PC-9 (cell line): ENCODE measurements around the gene ACAP3. TPM values are rescaled to one million over a fixed set of nuclear protein-coding genes. Genes with fewer than 3 reads are reported as not detected.

ENCODE experiments used
- BruUV-seq: library from RNA; stranded (reverse); fragments of 400-500 nt; replicated peaks from 2 replicates; lab custom pipeline; 2021; lab: Mats Ljungman, UMichigan
- CTCF ChIA-PET: fragments of 300-600 bp; sonication (Branson Sonifier 250); formaldehyde crosslinking; loops from one replicate; lab custom pipeline; 2022; ENCODE audit warnings: antibody characterized with exemption; lab: Charles Lee
- POLR2A ChIA-PET: fragments of 300-600 bp; sonication (Branson Sonifier 250); formaldehyde crosslinking; loops from one replicate; lab custom pipeline; 2022; ENCODE audit warnings: antibody characterized with exemption; ENCODE audit not compliant: unreplicated experiment; lab: Charles Lee
- DNase-seq, 2 experiments: peaks; one replicate each; pipeline versions ENCODE4 v3.0.0 to v3.0.0-alpha.2; 2015 to 2022; ENCODE audit warnings: mixed read lengths in 1 of 2
- H2AFZ ChIP-seq: fragments of 200-600 bp; sonication (generic); 2 replicates; pipeline ENCODE4 v1.8.1; 2017; ENCODE audit warnings: antibody characterized with exemption
- H3F3A ChIP-seq: fragments of 200-600 bp; sonication (generic); 2 replicates; pipeline ENCODE4 v1.8.1; 2017; ENCODE audit warnings: antibody characterized with exemption, mild to moderate bottlenecking, low read depth; ENCODE audit not compliant: insufficient read depth
- H3K27ac ChIP-seq: fragments of 200-600 bp; sonication (generic); 2 replicates; pipeline ENCODE4 v1.6.1; 2016; ENCODE audit warnings: mixed run types
- H3K27me3 ChIP-seq: fragments of 200-600 bp; sonication (generic); 2 replicates; pipeline ENCODE4 v1.6.1; 2016; ENCODE audit warnings: low read depth, mixed run types; ENCODE audit not compliant: insufficient read depth
- H3K36me3 ChIP-seq: fragments of 200-600 bp; sonication (generic); 2 replicates; pipeline ENCODE4 v1.6.1; 2016; ENCODE audit warnings: low read depth, mixed run types
- H3K4me1 ChIP-seq: fragments of 200-600 bp; sonication (generic); replicated peaks from 2 replicates; pipeline ENCODE4 v1.6.1; 2016; ENCODE audit warnings: mixed run types; ENCODE audit not compliant: insufficient read depth
- H3K4me2 ChIP-seq: fragments of 200-600 bp; sonication (generic); 2 replicates; pipeline ENCODE4 v1.6.1; 2017; ENCODE audit warnings: mixed run types
- H3K4me3 ChIP-seq: fragments of 200-600 bp; sonication (generic); 2 replicates; pipeline ENCODE4 v1.6.1; 2016; ENCODE audit warnings: mixed run types
- H3K79me2 ChIP-seq: fragments of 200-600 bp; sonication (generic); 2 replicates; pipeline ENCODE4 v1.6.1; 2017; ENCODE audit warnings: low read depth, mixed run types
- H3K9me2 ChIP-seq: fragments of 200-600 bp; sonication (generic); 2 replicates; pipeline ENCODE4 v1.8.1; 2017; ENCODE audit warnings: mild to moderate bottlenecking; ENCODE audit not compliant: insufficient read depth
- H3K9me3 ChIP-seq: fragments of 200-600 bp; sonication (generic); 2 replicates; pipeline ENCODE4 v1.8.1; 2016; ENCODE audit warnings: low read depth; ENCODE audit not compliant: insufficient read depth
- H4K20me1 ChIP-seq: fragments of 200-600 bp; sonication (generic); 2 replicates; pipeline ENCODE4 v1.8.1; 2017; ENCODE audit not compliant: insufficient read depth
- CTCF ChIP-seq: fragments of 200-600 bp; sonication (generic); conservative IDR thresholded peaks from 2 replicates; pipeline ENCODE4 v1.6.1; 2017; ENCODE audit warnings: mixed run types, antibody characterized with exemption, mild to moderate bottlenecking, moderate library complexity
- EZH2 ChIP-seq: fragments of 200-600 bp; sonication (generic); IDR thresholded peaks from 2 replicates; pipeline ENCODE4 v1.8.0; 2017; ENCODE audit warnings: antibody characterized with exemption, low read depth
- intact Hi-C: fragments of 100-400 bp; cut with micrococcal nuclease; formaldehyde crosslinking; loops from one replicate; pipeline ENCODE4 v1.10.0; 2022; ENCODE audit not compliant: unreplicated experiment
- total RNA-seq: library from RNA; stranded (reverse); gene quantifications from 2 replicates; pipeline ENCODE4 v1.2.3, GENCODE V29; 2021

The ACAP3 gene
- total RNA-seq, 1 experiment from 2014 or later = 54.8 TPM

DNA sequence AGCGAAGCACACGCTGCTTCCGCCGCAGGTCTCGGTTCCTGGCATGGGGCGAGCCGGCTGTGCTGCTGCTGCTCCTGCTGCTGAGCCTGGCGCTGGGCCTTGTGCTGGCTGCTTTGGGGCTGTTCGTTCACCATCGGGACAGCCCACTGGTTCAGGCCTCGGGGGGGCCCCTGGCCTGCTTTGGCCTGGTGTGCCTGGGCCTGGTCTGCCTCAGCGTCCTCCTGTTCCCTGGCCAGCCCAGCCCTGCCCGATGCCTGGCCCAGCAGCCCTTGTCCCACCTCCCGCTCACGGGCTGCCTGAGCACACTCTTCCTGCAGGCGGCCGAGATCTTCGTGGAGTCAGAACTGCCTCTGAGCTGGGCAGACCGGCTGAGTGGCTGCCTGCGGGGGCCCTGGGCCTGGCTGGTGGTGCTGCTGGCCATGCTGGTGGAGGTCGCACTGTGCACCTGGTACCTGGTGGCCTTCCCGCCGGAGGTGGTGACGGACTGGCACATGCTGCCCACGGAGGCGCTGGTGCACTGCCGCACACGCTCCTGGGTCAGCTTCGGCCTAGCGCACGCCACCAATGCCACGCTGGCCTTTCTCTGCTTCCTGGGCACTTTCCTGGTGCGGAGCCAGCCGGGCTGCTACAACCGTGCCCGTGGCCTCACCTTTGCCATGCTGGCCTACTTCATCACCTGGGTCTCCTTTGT, 26.0 kb upstream of the ACAP3 start:
- TF ChIP-seq EZH2 = no peak
- BruUV-seq = no TSS peak
- H3K27ac ChIP-seq = no peak overlapping the region
- peaks cover 17% of the 10 kb centered on the region for H3K4me1 ChIP-seq
- no peaks in the 10 kb centered on the region for H3K9me3 ChIP-seq
- ChIA-PET POLR2A (no interaction called here), CTCF (no interaction called here)
- H4K20me1 ChIP-seq = peaks cover 9% of the 10 kb centered on the region
- H3K36me3 ChIP-seq = no peaks in the 10 kb centered on the region; the same call in 1 of the 2 replicates
- DNase-seq = no peak
- no peak overlapping the region for H3K4me3 ChIP-seq
- H3K27me3 ChIP-seq = no peaks in the 10 kb centered on the region
- H3F3A ChIP-seq = peaks cover 34% of the 10 kb centered on the region; the same call in 1 of the 2 replicates
- H3K4me2 ChIP-seq = no peak overlapping the region
- intact Hi-C loops = no loop called here
- no peaks in the 10 kb centered on the region for H3K79me2 ChIP-seq
- no peaks in the 10 kb centered on the region for H3K9me2 ChIP-seq
- no peak overlapping the region for H2AFZ ChIP-seq

GRCh38 chr1:1332774-1333480, 25.2 kb upstream of the ACAP3 start:
- H3K27me3 ChIP-seq = no peaks in the 10 kb centered on the region
- ChIA-PET CTCF (no interaction called here), POLR2A (no interaction called here)
- BruUV-seq = no TSS peak
- no peaks in the 10 kb centered on the region for H3K36me3 ChIP-seq
- H3K4me3 ChIP-seq = no peak overlapping the region
- no peaks in the 10 kb centered on the region for H3K9me3 ChIP-seq
- no peak overlapping the region for H2AFZ ChIP-seq
- peaks cover 9% of the 10 kb centered on the region for H4K20me1 ChIP-seq
- H3K4me2 ChIP-seq = no peak overlapping the region
- no peak for DNase-seq
- peaks cover 17% of the 10 kb centered on the region for H3K4me1 ChIP-seq
- no peak overlapping the region for H3K27ac ChIP-seq
- intact Hi-C loops = no loop called here
- no peaks in the 10 kb centered on the region for H3K79me2 ChIP-seq
- H3K9me2 ChIP-seq = no peaks in the 10 kb centered on the region
- H3F3A ChIP-seq = peaks cover 38% of the 10 kb centered on the region; the same call in 1 of the 2 replicates
- no peak for TF ChIP-seq EZH2
- TF ChIP-seq CTCF = no peak

DNA sequence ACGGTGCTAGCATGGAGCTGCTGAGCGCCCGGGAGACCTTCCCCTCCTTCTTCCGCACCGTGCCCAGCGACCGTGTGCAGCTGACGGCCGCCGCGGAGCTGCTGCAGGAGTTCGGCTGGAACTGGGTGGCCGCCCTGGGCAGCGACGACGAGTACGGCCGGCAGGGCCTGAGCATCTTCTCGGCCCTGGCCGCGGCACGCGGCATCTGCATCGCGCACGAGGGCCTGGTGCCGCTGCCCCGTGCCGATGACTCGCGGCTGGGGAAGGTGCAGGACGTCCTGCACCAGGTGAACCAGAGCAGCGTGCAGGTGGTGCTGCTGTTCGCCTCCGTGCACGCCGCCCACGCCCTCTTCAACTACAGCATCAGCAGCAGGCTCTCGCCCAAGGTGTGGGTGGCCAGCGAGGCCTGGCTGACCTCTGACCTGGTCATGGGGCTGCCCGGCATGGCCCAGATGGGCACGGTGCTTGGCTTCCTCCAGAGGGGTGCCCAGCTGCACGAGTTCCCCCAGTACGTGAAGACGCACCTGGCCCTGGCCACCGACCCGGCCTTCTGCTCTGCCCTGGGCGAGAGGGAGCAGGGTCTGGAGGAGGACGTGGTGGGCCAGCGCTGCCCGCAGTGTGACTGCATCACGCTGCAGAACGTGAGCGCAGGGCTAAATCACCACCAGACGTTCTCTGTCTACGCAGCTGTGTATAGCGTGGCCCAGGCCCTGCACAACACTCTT, 24.5 kb upstream of the ACAP3 start:
- ChIA-PET CTCF (no interaction called here), POLR2A (no interaction called here)
- peaks cover 17% of the 10 kb centered on the region for H3K4me1 ChIP-seq
- BruUV-seq = no TSS peak
- DNase-seq = no peak
- H3K36me3 ChIP-seq = no peaks in the 10 kb centered on the region
- H3K27me3 ChIP-seq = no peaks in the 10 kb centered on the region
- no peak overlapping the region for H3K4me3 ChIP-seq
- intact Hi-C loops = no loop called here
- H3K9me2 ChIP-seq = no peaks in the 10 kb centered on the region
- H3K27ac ChIP-seq = no peak overlapping the region
- TF ChIP-seq CTCF = no peak
- TF ChIP-seq EZH2 = no peak
- H2AFZ ChIP-seq = no peak overlapping the region
- H3K9me3 ChIP-seq = no peaks in the 10 kb centered on the region
- H4K20me1 ChIP-seq = peaks cover 5% of the 10 kb centered on the region
- H3K79me2 ChIP-seq = 0 out of 2 replicates have a peak, but pooled peaks cover 3% of the 10 kb centered on the region
- H3F3A ChIP-seq = peaks cover 35% of the 10 kb centered on the region; the same call in 1 of the 2 replicates
- no peak overlapping the region for H3K4me2 ChIP-seq
